Measurements from ENCODE around the gene SYNRG.
A peak's percentile ranks its signal among the peaks of the same experiment; 100 is the strongest.

The SYNRG gene

DNA sequence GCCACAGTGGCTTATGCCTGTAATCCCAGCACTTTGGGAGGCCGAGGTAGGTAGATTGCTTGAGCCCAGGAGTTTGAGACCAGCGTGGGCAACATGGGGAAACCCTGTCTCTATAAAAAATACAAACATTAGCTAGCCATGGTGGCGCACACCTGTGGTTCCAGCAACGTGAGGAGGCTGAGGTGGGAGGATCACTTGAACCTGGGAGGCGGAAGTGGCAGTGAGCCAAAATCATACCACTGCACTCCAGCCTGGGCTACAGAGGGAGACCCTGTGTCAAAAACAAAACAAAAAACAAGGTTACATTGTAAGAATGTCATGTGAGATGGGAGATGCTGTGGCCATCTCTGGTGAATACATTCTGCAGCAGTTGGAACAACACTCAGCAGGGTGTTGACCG, 106.1 kb downstream of the SYNRG start:
- DNase-seq (ENCODE audit: low read depth): no peak

- no peak for DNase-seq (ENCODE audit: low read depth)
Observed at GRCh38 chr17:37502009-37502936, 106.9 kb downstream of the SYNRG start.

GRCh38 chr17:37500378-37500777, 108.8 kb downstream of the SYNRG start:
- DNase-seq (ENCODE audit: low read depth): no peak

- DNase-seq (ENCODE audit: low read depth): no peak
Observed at GRCh38 chr17:37494971-37495370, 114.2 kb downstream of the SYNRG start.

DNA sequence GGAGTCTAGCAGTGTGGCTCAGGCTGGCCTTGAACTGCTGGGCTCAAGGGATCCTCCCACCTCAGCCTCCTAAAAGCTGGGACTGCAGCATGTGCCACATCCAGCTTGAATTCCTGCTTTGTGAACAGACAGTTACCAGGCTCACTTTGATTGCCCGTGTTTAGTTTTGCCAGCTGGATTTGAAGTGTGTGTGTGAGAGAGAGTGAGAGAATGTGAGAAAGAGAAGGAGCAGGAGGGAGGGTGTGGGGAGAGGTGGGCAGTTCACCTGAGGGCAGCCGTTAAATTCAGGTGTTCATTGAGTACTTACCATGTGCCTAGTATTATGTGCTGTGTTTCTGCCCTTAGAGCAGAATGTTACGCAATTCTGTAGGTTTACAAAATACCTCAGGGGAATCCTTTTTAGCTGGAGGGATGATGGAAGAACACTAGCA, 114.8 kb downstream of the SYNRG start:
- peak; percentile 32 for DNase-seq (ENCODE audit: low read depth)

DNA sequence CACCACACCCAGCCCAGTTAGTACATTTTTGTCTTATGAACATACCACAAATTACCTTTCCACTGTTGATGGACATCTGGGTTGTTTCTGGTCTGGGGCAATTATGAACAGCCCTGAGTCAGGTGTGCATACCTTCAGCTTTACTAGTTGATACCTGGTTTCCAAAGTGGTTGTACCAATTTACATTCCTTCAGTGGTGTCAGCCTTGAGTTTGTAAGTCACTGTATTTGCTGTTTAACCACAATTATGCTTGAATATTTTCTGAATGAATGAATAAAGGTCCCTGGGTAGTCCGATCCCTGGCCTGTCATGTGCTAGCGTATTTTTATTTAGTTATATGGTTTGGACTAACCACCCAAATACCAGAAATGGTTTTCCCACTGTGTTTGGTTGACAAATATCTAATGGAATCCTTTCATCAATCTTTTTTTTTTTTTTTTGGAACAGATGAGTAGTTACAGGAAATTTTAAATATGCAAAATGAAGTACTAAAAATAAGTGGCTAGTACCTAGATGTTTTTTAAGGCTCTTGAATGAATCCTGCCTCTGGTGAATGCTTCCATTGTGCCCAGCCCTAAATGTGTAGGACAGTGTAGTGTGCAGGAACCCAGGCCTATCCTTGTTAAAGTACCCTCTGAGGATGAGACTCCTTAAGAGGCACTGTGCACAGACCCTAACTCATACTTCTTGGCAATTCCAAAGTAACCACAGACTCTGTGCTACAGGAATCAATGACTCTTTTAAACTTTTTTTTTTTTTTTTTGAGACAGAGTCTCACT, 115.8 kb downstream of the SYNRG start:
- peak; percentile 90 for DNase-seq (ENCODE audit: low read depth)

DNA sequence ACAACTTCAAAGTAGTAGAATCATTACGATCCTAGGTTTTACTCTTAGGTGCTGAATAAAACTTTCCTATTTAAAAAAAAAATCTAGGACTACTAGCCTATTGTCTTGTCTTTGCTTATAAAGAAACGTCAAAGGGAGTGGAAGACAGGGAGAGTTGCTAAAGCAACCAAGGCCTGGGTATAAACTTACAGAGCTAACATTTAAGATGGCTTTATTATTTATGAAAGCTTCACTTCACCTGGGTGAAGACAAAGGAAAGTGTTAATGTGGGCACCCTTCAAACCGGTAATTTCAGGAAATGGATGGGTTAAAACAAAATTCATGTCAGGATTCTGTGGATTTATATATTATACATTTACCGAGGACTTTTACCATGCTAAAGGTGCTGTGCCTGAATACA, 117.1 kb downstream of the SYNRG start:
- no peak for DNase-seq (ENCODE audit: low read depth)

GRCh38 chr17:37490638-37491614, 118.3 kb downstream of the SYNRG start:
- DNase-seq (ENCODE audit: low read depth): peak; percentile 86

DNA sequence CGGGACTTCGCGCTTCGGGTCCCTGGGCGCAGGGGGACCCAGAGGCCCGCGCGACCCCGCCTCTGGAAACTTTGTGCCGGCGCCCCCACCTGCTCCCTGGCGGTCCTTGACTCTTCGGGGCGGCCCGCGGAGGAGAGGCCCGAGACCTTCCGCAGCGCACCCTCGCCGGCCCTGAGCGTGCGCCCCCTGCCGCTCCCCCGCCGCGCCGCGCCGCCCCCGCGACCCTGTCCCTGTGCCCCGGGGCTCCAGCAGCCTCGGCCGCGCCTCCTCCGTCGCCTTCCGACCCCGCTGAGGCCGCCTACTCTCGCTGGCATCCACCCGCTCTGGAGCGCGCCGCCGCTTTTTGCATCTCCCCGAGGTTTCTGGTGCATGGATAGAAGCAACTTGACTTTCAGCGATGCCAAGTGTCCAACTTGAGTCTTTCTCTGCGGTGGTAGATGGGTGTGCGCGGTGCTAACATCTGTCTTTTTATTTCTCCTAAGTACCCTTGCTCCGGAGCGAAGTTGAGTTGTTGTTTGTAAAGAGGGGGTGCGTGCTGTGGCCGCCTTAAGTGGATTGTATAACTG, 119.1 kb downstream of the SYNRG start:
- peak; percentile 69 for DNase-seq (ENCODE audit: low read depth)

GRCh38 chr17:37489197-37490001, 119.8 kb downstream of the SYNRG start, which contains the start of gene DUSP14:
DUSP14 (plus strand) TSS chr17:37489891; CDS start chr17:37512273, 22,382 bp downstream.
- peak; percentile 78 for DNase-seq (ENCODE audit: low read depth)

DNA sequence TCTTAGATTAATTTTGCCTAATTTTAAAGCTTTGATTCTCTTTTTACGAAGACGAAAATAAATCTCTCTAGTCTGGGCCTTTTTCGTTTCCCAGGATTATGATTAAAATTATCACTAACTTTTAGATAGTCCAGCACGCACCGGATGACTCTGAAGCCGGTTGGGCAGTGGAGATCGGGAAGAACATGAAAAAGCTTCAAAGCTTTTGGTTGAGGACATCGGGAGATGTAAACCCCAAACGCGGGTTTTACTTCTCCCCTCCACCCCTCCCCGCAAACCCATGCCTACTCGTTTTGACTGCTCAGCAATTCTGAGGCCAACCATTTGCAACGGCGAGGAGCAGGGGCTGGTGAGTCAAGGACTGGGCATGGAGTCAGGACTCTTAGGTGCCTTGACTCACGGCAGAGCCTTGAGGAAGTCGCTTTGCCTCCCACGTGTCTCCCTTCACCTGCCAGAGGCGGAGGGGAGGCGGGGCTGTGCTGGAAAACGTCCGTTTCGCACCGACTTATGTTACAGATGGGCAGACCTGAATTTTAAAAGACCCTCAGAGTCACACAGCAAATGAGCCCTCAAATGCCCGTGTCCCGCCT, 120.5 kb downstream of the SYNRG start:
- DNase-seq (ENCODE audit: low read depth): peak; percentile 95

GRCh38 chr17:37488009-37488604, 121.1 kb downstream of the SYNRG start:
- DNase-seq (ENCODE audit: low read depth): peak; percentile 98

DNA sequence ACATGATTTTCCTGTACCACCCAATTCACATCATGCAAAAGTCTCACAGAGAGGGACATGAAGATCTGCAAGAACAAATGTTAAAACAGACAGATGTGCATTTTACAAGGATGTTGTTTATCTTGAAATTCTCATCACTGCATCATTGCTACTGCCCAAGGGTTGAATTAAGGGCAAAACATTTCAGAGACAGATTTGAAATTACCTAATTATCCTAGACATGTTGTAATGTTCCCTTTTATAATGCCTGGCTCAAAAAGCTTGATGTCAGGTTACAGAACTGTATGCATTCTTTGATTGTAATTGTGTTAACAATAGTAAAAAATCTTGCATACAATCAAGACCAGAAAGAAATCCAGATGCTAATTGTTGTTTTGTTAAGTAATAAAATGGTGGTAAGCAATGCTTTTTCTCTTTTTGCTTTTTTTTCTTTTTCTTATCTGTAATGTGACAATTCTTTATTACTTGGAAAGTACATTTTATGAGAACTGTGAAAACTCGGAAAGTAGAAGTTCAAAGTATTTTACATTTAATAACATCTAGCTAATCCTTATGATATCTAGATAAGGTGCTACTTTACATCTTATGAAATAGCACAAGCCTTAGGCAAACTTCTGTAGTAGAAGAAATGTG, 123.2 kb downstream of the SYNRG start:
- DNase-seq (ENCODE audit: low read depth): no peak

DNA sequence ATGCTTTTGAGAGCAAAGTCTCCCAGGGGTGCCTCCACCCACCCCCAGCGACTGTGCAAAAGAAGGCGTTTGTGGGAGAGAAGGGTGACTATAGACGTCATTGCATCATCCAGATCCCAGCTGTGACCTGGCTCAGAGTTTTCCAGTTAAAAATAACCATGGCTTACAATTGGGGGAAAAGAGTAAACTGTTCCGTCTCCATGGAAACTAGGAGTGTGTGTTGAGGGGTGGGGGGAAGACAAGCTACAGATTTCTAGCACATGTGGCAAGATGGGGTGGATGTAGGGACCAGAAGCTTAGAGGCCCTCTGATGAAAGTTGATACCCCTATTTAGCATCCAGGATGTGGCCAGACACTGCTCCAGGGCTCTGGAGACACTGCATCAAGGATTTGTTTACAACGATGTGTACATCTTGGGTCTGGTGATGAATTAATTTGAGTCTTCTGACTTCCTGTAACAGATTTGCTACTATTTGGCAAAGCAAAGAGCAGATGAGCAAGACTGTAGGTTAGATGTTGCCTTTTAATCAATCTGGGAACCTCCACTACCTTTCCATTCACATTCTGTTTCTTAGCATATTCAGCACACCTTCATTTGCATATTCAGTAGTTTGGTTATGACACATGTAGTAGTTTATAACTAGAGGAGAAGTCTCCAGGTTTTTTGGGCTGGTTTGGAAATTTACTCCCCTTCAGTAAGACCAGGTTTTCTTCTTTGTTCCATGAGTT, 125.7 kb downstream of the SYNRG start:
- DNase-seq (ENCODE audit: low read depth): peak; percentile 84

DNA sequence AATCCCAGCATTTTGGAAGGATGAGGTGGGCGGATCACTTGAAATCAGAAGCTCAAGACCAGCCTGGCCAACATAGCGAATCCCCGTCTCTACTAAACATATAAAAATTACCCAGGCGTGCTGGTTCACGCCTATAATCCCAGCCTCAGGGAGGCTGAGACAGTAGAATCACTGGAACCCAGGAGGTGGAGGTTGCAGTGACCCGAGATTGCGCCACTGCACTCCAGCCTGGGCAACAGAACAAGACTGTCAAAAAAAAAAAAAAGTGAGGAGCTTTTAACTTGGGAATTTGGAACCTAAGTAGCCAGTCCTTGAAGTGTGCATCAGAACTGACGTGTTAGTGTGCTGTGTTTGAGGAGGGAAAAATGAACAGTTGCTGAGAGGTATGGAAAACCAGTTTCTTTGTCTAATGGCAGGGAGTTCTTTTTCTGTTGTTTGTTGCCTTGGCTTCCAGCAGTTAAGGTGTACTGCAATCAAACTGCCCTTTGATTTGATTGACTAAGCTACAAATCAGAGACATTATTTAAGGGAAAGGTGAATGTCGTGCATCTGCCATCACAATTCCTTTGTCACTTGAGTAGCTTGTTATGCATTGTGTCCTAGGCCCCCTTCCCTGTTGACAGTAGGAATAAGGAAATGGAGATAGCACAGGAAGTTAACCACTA, 128.1 kb downstream of the SYNRG start:
- no peak for DNase-seq (ENCODE audit: low read depth)

DNA sequence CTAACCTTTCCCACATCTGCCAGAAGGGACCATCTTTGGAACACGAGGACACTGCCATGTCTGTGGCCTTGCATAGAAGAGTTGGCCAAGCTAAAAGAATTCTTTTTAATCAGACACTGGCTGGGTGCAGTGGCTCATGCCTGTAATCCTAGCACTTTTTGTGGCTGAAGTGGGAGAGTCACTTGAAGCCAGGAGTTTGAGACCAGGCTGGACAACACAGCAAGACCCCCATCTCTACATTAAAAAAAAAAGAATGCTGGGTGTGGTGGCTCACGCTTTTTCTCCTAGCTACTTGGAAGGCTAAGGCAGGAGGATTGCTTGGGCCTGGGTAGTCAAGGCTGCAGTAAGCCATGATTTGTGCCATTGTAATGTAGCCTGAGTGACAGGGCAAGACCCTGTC, 128.8 kb downstream of the SYNRG start:
- DNase-seq (ENCODE audit: low read depth): no peak

DNA sequence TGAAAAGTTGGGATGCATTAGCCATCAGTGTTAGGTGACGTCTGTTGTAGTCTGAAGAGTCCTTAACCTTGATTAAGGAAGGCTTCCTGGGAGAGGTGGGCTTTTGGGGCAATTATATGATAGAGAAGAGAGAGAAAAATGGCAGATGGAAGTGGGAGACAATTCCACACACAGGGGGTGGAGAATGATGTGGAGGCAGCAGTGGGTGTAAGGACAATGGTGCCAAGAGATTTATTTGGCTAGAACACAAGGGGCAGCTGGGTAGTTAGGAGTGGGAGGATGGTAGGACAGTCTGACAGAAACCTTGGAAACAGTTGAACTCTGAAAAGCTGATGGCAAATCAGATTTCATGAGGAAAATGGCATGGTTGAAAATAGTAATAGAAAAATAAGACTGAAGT, 130.2 kb downstream of the SYNRG start:
- DNase-seq (ENCODE audit: low read depth): no peak

GRCh38 chr17:37478187-37478586, 131.0 kb downstream of the SYNRG start:
- DNase-seq (ENCODE audit: low read depth): peak; percentile 65
